Stimulated activated CD8-positive, alpha-beta memory T cell treated with anti-CD3 and anti-CD28 coated beads, Interleukin-2, amount 100 ng/mL, for 1 hour (primary cell): Measurements from ENCODE around the gene ECE1.

Experiments used
- DNase-seq, 2 donors: peaks; one replicate each; pipeline ENCODE4 v3.0.0-alpha.2; 2020; ENCODE audit warnings: low read depth in 2 of 2

ECE1 gene

GRCh38 chr1:21325731-21326387 lies 35.6 kb upstream of the ECE1 start:
- no peak for DNase-seq

- DNase-seq: no peak
Measured at GRCh38 chr1:21325231-21325718, 35.0 kb upstream of the ECE1 start.

GRCh38 chr1:21324368-21325141 lies 34.3 kb upstream of the ECE1 start:
- DNase-seq: peak; percentile 27 to 47

- no peak for DNase-seq
Measured at GRCh38 chr1:21323091-21323490, 32.8 kb upstream of the ECE1 start.

- DNase-seq: no peak
Measured at GRCh38 chr1:21322681-21323016, 32.4 kb upstream of the ECE1 start.

- DNase-seq: no peak
Measured at GRCh38 chr1:21321963-21322680, 31.9 kb upstream of the ECE1 start.

- no peak for DNase-seq
Measured at GRCh38 chr1:21320410-21321108, 30.3 kb upstream of the ECE1 start.

GRCh38 chr1:21319447-21320407 lies 29.5 kb upstream of the ECE1 start:
- no peak for DNase-seq

GRCh38 chr1:21318714-21319159 lies 28.5 kb upstream of the ECE1 start:
- DNase-seq: no peak

GRCh38 chr1:21318057-21318713 lies 27.9 kb upstream of the ECE1 start:
- DNase-seq: no peak

GRCh38 chr1:21317690-21318043 lies 27.4 kb upstream of the ECE1 start:
- no peak for DNase-seq

- DNase-seq: no peak
Measured at GRCh38 chr1:21317035-21317689, 26.9 kb upstream of the ECE1 start.

GRCh38 chr1:21314743-21315396 lies 24.6 kb upstream of the ECE1 start:
- no peak for DNase-seq

- DNase-seq: no peak
Measured at GRCh38 chr1:21313886-21314721, 23.8 kb upstream of the ECE1 start.

- DNase-seq: no peak
Measured at GRCh38 chr1:21313203-21313885, 23.1 kb upstream of the ECE1 start.

- DNase-seq: no peak
Measured at GRCh38 chr1:21312407-21312992, 22.2 kb upstream of the ECE1 start.

- no peak for DNase-seq
Measured at GRCh38 chr1:21311016-21311415, 20.8 kb upstream of the ECE1 start.
